Measurements from ENCODE around the gene MARVELD2. TPM values are rescaled to one million over a fixed set of nuclear protein-coding genes. Genes with fewer than 3 reads are reported as not detected.
A peak's percentile ranks its signal among the peaks of the same experiment; 100 is the strongest.
"Not testable (repeated sequence)": the region's sequence is repeated elsewhere in the genome, so short reads cannot be mapped to it uniquely, and the experiment has no call there.

The MARVELD2 gene
- total RNA-seq, 1 donor from 2014 or later = 26.1 TPM

GRCh38 chr5:69416180-69416579 lies 1.3 kb downstream of the MARVELD2 start:
- H3K4me1 Mint-ChIP-seq (ENCODE audit: unreplicated experiment) = peaks cover 16% of the 10 kb centered on the region
- H3K9me3 Mint-ChIP-seq = no peaks in the 10 kb centered on the region
- peak; percentile 16 for DNase-seq (ENCODE audit: extremely low spot score, unreplicated experiment)
- TF ChIP-seq, protein P1, sequence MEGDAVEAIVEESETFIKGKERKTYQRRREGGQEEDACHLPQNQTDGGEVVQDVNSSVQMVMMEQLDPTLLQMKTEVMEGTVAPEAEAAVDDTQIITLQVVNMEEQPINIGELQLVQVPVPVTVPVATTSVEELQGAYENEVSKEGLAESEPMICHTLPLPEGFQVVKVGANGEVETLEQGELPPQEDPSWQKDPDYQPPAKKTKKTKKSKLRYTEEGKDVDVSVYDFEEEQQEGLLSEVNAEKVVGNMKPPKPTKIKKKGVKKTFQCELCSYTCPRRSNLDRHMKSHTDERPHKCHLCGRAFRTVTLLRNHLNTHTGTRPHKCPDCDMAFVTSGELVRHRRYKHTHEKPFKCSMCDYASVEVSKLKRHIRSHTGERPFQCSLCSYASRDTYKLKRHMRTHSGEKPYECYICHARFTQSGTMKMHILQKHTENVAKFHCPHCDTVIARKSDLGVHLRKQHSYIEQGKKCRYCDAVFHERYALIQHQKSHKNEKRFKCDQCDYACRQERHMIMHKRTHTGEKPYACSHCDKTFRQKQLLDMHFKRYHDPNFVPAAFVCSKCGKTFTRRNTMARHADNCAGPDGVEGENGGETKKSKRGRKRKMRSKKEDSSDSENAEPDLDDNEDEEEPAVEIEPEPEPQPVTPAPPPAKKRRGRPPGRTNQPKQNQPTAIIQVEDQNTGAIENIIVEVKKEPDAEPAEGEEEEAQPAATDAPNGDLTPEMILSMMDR (conservative IDR thresholded peaks at IDR 0.05) = no peak
- H3K27ac Mint-ChIP-seq = peak overlapping the region; percentile 97
- H3K27me3 Mint-ChIP-seq = peaks cover 20% of the 10 kb centered on the region
- H3K36me3 Mint-ChIP-seq = peaks cover 50% of the 10 kb centered on the region
- peak overlapping the region; percentile 90 for H3K4me3 Mint-ChIP-seq

- peaks cover 45% of the 10 kb centered on the region for H3K36me3 Mint-ChIP-seq
- peak overlapping the region; percentile 97 for H3K27ac Mint-ChIP-seq
- peak overlapping the region; percentile 90 for H3K4me3 Mint-ChIP-seq
- peaks cover 16% of the 10 kb centered on the region for H3K4me1 Mint-ChIP-seq (ENCODE audit: unreplicated experiment)
- H3K27me3 Mint-ChIP-seq = peaks cover 20% of the 10 kb centered on the region
- no peak for DNase-seq (ENCODE audit: extremely low spot score, unreplicated experiment)
- TF ChIP-seq, protein P1 (conservative IDR thresholded peaks at IDR 0.05) = no peak
- no peaks in the 10 kb centered on the region for H3K9me3 Mint-ChIP-seq
Measured at GRCh38 chr5:69416699-69417098, 1.8 kb downstream of the MARVELD2 start.

GRCh38 chr5:69418554-69418953 lies 3.6 kb downstream of the MARVELD2 start:
- DNase-seq (ENCODE audit: extremely low spot score, unreplicated experiment) = no peak
- H3K4me1 Mint-ChIP-seq (ENCODE audit: unreplicated experiment) = peaks cover 16% of the 10 kb centered on the region
- H3K36me3 Mint-ChIP-seq = peaks cover 47% of the 10 kb centered on the region
- no peaks in the 10 kb centered on the region for H3K9me3 Mint-ChIP-seq
- H3K27ac Mint-ChIP-seq = peak overlapping the region; percentile 34
- TF ChIP-seq, protein P1 (conservative IDR thresholded peaks at IDR 0.05) = no peak
- H3K4me3 Mint-ChIP-seq = peak overlapping the region; percentile 51
- H3K27me3 Mint-ChIP-seq = peaks cover 20% of the 10 kb centered on the region

DNA sequence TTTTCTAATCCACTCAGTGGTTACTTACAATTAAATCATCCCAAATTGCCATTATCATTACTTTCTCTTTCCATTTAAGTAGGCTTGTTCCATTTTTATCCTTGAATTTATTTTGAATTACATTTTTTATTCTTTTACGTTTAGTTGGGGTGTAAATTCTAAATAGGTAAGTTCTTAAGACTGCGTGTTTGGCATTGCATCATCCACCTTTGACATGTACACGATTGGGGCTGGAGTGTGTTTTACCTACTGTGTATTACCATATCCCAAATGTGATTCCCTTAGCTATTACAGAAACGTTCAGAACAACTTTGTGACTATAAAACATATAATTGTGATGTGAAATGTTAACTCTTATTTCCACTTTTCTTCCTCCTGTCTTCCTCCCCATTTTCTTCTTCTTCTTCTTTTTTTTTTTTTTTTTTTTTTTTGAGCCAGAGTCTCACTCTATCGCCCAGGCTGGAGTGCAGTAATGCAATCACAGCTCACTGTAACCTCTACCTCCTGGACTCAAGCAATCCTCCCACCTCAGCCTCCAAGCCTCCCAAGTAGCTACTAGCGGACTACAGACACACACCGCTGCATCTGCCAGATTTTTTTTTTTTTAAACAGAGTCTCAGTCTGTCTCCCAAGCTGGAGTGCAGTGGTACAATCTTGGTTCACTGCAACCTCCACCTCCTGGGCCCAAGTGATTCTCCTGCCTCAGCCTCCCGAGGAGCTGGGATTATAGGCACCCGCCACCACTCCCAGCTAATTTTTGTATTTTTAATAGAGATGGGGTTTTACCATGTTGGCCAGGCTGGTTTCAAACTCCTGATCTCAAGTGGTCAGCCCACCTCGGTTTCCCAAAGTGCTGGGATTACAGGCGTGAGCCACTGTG lies 16.7 kb downstream of the MARVELD2 start:
- H3K36me3 Mint-ChIP-seq = peaks cover 12% of the 10 kb centered on the region
- no peaks in the 10 kb centered on the region for H3K27me3 Mint-ChIP-seq
- no peak overlapping the region for H3K27ac Mint-ChIP-seq
- TF ChIP-seq, protein P1 (conservative IDR thresholded peaks at IDR 0.05) = no peak
- H3K4me3 Mint-ChIP-seq = no peak overlapping the region
- peaks cover 3% of the 10 kb centered on the region for H3K4me1 Mint-ChIP-seq (ENCODE audit: unreplicated experiment)
- no peak for DNase-seq (ENCODE audit: extremely low spot score, unreplicated experiment)
- no peaks in the 10 kb centered on the region for H3K9me3 Mint-ChIP-seq

DNA sequence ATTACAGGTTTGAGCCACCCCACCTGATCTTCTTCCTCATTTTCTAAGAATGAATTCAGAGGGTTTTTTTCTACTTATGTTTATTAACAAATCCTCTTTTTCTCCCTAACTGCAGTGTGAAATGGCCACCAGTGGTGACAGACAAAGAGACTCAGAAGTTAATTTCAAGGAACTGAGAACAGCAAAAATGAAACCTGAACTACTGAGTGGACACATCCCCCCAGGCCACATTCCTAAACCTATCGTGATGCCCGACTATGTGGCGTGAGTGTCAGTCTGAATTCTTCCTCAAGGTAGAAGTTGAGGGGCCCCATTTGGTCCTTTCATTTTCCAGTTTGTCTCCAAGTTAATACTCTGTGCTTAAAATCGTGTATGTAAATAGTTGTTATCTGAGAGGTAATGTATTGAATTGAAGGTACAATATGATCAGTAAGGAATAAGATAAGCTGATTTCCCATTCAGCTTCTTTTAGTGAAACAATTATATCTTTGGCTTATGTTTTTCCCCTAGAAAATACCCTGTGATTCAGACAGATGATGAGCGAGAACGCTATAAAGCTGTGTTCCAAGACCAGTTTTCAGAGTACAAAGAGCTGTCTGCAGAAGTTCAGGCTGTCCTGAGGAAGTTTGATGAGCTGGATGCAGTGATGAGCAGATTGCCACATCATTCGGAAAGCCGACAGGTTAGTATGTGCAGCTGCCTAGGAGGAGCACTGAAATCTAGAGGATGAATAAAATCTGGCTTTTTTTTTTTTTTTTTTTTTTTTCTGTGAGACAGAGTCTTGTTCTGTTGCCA lies 17.7 kb downstream of the MARVELD2 start:
- Mint-ChIP-seq H3K9me3 (no peaks in the 10 kb centered on the region), H3K27me3 (no peaks in the 10 kb centered on the region), H3K4me1 (ENCODE audit: unreplicated experiment) (peaks cover 3% of the 10 kb centered on the region), H3K36me3 (peaks cover 12% of the 10 kb centered on the region), H3K27ac (peak overlapping the region; percentile 81), H3K4me3 (no peak overlapping the region)
- TF ChIP-seq, protein P1 (conservative IDR thresholded peaks at IDR 0.05) = no peak
- DNase-seq (ENCODE audit: extremely low spot score, unreplicated experiment) = peak; percentile 18

DNA sequence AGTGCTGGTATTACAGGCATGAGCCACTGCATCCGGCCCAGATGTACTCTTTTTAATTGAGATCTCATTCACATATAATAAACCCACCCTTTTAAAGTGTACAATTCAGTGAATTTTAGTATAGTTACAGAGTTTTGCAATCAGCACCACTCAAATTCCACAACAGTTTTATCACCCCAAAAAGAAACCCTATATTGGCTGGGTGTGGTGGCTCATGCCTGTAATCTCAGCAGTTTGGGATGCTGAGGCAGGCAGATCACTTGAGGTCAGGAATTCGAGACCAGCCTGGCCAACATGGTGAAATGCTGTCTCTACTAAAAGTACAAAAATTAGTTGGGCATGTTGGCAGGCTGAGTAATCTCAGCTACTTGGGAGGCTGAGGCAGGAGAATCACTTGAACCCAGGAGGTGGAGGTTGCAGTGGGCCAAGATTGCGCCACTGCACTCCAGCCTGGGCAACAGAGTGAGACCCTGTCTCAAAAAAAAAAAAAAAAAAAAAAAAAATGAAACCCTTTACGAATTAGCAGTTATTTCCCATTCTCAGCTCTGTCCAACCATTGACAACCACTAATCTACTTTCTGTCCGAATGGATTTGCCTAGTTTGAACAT lies 20.5 kb downstream of the MARVELD2 start:
- not testable (repeated sequence) for H3K4me1 Mint-ChIP-seq (ENCODE audit: unreplicated experiment); H3K9me3 Mint-ChIP-seq; H3K4me3 Mint-ChIP-seq; H3K27me3 Mint-ChIP-seq; H3K27ac Mint-ChIP-seq
- H3K36me3 Mint-ChIP-seq = peaks cover 15% of the 10 kb centered on the region
- DNase-seq (ENCODE audit: extremely low spot score, unreplicated experiment) = peak; percentile 11

All from type B pancreatic cell (in vitro differentiated cells).